Coronary artery (tissue), 2 donors: ENCODE data around the gene DNAH8.

Experiments
- DNase-seq: peaks from one replicate; pipeline ENCODE4 v3.0.0-alpha.2; 2017; ENCODE audit warnings: low spot score
- H3K27ac ChIP-seq, 2 donors: fragments of 200-600 bp; sonication (generic); one replicate each; pipeline ENCODE4 v1.5.1; 2016 to 2019
- H3K4me3 ChIP-seq: fragments of 200-600 bp; sonication (generic); 2 replicates; pipeline ENCODE4 v1.5.1; 2016; ENCODE audit warnings: mild to moderate bottlenecking, moderate library complexity
- TF ChIP-seq, protein P1 (sequence below): fragments of 200-600 bp; sonication (generic); IDR thresholded peaks from one replicate; pipeline ENCODE4 v1.5.1; 2019; ENCODE audit warnings: antibody characterized with exemption

Gene DNAH8

DNA sequence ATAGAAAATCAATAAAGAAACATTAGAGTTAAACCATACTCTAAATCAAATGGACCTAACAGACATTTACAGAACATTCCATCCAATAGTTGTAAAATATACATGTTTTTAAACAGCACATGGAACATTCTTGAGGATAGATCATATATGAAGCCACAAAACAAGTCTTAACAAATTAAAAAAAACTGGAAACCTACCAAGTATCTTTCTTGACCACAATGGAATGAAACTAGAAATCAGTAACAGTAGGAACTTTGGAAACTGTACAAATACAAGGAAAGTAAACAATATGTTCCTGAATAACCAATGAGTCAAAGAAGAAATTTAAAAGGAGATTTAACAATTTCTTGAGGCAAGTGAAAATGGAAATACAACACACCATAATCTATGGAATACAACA, 242.3 kb downstream of the DNAH8 start:
- Histone ChIP-seq H3K4me3 (no peak overlapping the region), H3K27ac (no peak overlapping the region)
- DNase-seq = no peak
- TF ChIP-seq, protein P1, sequence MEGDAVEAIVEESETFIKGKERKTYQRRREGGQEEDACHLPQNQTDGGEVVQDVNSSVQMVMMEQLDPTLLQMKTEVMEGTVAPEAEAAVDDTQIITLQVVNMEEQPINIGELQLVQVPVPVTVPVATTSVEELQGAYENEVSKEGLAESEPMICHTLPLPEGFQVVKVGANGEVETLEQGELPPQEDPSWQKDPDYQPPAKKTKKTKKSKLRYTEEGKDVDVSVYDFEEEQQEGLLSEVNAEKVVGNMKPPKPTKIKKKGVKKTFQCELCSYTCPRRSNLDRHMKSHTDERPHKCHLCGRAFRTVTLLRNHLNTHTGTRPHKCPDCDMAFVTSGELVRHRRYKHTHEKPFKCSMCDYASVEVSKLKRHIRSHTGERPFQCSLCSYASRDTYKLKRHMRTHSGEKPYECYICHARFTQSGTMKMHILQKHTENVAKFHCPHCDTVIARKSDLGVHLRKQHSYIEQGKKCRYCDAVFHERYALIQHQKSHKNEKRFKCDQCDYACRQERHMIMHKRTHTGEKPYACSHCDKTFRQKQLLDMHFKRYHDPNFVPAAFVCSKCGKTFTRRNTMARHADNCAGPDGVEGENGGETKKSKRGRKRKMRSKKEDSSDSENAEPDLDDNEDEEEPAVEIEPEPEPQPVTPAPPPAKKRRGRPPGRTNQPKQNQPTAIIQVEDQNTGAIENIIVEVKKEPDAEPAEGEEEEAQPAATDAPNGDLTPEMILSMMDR = no peak

DNA sequence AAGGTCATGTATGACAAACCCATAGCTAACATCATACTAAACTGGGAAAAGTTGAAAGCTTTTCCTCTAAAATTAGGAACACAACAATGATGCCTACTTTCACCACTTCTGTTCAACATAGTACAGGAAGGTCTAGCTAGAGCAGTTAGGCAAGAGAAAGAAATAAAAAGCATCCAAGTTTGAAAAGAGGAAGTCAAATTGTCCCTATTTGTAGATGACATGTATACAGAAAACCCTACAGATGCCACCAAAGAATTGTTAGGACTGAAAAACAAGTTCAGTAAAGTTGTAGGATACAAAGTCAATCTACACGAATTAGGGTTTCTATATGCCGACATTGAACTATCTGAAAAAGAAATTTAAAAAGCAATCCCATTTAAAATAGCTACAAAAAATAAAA, 244.0 kb downstream of the DNAH8 start:
- TF ChIP-seq, protein P1 = no peak
- no peak overlapping the region for H3K4me3 ChIP-seq
- DNase-seq = no peak

DNA sequence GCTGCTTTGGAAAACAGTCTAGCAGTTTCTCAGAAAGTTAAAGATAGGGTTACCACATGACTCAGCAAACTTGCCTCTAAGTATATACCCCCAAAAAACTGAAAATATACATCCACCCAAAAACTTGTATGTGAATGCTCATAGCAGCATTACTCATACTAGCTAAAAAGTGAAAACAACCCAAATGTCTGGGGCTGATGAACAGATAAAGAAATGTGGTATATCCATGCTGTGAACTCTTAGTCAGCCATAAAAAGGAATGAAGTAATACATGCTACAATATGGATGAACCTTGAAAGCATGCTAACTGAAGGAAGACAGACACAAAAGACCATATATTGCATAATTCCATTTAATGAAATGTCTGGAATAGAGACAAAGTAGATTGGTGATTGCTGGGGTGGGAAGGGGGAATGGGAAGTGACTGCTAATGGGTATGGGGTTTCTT, 253.6 kb downstream of the DNAH8 start:
- H3K27ac ChIP-seq = no peak overlapping the region
- H3K4me3 ChIP-seq = no peak overlapping the region
- TF ChIP-seq, protein P1 = no peak
- no peak for DNase-seq

More for the DNA sequence above, 244.0 kb downstream of the DNAH8 start:
- no peak overlapping the region for H3K27ac ChIP-seq

DNA sequence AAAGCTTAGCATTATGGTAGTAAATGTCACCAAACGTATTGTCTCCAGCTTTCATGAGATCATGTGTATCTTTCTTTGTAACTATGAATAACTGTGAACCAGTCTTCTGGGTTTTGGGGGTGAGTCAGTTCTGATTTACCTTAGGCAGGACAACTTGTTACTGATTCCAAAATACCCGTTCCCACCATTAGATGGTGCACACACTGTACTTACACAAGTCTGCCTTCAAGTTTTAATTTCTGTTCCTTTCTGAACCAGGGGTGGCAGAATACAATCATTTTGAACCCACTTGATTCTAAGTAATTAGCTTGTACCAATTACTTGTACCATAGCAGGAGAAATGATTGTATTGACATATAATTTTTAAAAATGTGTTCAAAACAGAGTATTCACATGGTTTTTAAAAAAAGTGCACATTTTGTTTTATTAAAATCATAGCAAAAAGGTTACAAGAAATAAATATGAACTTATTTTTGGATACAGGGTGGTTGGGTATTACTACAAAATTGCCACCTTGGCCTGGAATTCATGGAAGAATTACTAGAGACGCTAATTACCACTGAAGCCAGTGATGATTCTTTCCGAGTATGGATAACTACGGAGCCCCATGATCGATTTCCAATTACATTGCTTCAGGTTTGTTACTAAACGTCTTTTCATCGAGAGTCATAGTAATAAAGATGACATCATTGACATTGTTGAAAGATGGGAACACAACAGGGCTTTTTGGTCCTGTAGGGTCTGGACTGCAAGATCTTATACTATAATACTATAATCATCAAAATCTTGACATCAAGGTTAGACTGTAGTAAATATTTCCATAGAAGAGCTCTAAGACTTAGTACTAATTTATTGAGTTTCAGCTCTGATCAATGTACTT, 258.3 kb downstream of the DNAH8 start:
- Histone ChIP-seq H3K4me3 (no peak overlapping the region), H3K27ac (no peak overlapping the region)
- TF ChIP-seq, protein P1 = no peak
- no peak for DNase-seq

DNA sequence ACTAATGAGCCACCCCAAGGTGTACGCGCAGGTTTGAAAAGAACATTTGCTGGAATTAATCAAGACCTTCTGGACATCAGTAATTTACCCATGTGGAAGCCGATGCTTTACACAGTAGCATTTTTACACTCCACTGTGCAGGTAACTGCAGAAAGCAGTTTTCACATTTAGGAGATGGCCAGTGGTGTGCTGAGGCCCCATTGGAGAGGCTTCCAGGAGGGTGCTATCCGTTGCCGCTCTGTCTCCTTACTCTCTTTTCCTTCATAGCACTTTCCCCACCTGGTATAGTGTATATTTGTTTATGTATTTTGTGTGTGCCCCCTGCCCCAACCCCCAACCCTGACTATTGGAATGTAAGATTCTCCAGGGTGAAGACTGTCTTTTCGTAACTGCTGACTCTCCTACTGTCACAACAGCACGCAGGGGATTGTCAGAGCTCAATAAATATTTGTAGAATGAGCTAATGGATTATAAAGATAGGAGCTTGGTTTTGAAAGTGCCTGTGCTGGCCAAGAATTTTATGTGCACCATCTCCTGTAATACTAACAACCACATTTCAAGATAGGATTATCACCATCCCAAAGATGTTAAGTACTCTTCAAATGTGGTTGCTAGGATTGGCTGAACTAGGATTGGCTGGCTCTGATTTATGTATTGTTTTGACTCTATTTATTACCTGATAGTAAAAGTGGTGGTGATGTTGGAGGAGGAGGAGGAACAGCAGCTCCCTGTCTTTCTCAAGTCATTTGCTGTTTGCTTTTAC, 259.5 kb downstream of the DNAH8 start:
- Histone ChIP-seq H3K27ac (no peak overlapping the region), H3K4me3 (no peak overlapping the region)
- TF ChIP-seq, protein P1 = no peak
- DNase-seq = no peak

DNA sequence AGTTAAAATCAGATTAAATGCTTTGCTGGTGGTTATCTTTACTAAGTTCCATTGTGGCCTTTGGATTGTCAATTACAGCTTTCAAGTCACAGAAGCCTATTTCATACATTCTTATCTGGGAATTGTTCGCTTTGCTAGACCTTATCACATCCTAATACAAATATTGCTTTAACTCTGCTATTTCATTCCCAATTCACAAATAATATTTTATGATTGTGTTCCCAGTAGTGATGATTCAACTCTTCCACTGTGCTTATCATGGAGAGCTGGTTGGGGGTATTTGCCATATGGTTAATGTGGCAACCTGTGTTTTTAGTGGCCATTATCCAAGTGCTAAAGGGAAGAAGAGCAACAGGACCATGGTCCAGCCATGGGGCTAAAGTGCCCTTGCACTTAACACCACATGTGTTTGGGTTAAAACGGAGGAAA, 260.5 kb downstream of the DNAH8 start:
- DNase-seq = no peak
- TF ChIP-seq, protein P1 = no peak
- Histone ChIP-seq H3K27ac (no peak overlapping the region), H3K4me3 (no peak overlapping the region)
